Common myeloid progenitor, CD34-positive (primary cell): ENCODE results near the gene ECT2L.

Source experiments
- CTCF ChIA-PET: fragments of 350-600 bp; sonication (Branson Sonifier 250); formaldehyde crosslinking; loops from one replicate; lab custom pipeline; 2021; ENCODE audit warnings: antibody characterized with exemption; lab: Charles Lee
- POLR2A ChIA-PET: fragments of 350-600 bp; sonication (Branson Sonifier 250); formaldehyde crosslinking; loops from one replicate; lab custom pipeline; 2021; ENCODE audit warnings: antibody characterized with exemption; lab: Charles Lee
- DNase-seq, 3 donors: peaks; one replicate each; pipeline versions ENCODE4 v3.0.0 to v3.0.0-alpha.2; 2013
- H3K27ac ChIP-seq, 2 experiments: 1 replicate in 1 of 2; 2 replicates in 1 of 2; pipeline ENCODE4 v1.7.0; 2013; ENCODE audit warnings: inconsistent platforms in 2 of 2, low read length in 2 of 2, mild to moderate bottlenecking in 2 of 2, low read depth in 1 of 2, moderate library complexity in 1 of 2; ENCODE audit not compliant: severe bottlenecking in 2 of 2, insufficient read depth in 1 of 2, poor library complexity in 1 of 2
- H3K27me3 ChIP-seq, 5 experiments: replicated peaks in 2 of 5; 1 replicate in 3 of 5; 2 replicates in 2 of 5; pipeline versions ENCODE4 v1.6.1 to v1.7.0; 2013; ENCODE audit warnings: low read length in 4 of 5, mild to moderate bottlenecking in 2 of 5, moderate library complexity in 2 of 5, inconsistent platforms in 1 of 5; ENCODE audit not compliant: insufficient read depth in 5 of 5, control insufficient read depth in 4 of 5
- H3K36me3 ChIP-seq, 4 experiments: 1 replicate in 2 of 4; 2 replicates in 2 of 4; pipeline versions ENCODE4 v1.6.1 to v1.7.0; 2013; ENCODE audit warnings: low read length in 3 of 4, control low read depth in 1 of 4, mild to moderate bottlenecking in 1 of 4; ENCODE audit not compliant: control insufficient read depth in 4 of 4, insufficient read depth in 4 of 4
- H3K4me1 ChIP-seq, 4 experiments: 1 replicate in 3 of 4; 2 replicates in 1 of 4; pipeline versions ENCODE4 v1.6.1 to v1.7.1; 2013; ENCODE audit warnings: low read length in 3 of 4, mild to moderate bottlenecking in 3 of 4, control low read depth in 1 of 4, inconsistent platforms in 1 of 4, moderate library complexity in 1 of 4; ENCODE audit not compliant: control insufficient read depth in 4 of 4, insufficient read depth in 4 of 4; ENCODE audit errors: control extremely low read depth in 1 of 4
- H3K4me3 ChIP-seq, 7 experiments: 1 replicate in 4 of 7; 2 replicates in 3 of 7; pipeline versions ENCODE4 v1.5.1 to v1.7.0; 2013; ENCODE audit warnings: mild to moderate bottlenecking in 7 of 7, low read length in 6 of 7, moderate library complexity in 6 of 7, inconsistent platforms in 2 of 7, low read depth in 2 of 7, control low read depth in 1 of 7; ENCODE audit not compliant: insufficient read depth in 4 of 7, control insufficient read depth in 1 of 7; ENCODE audit errors: extremely low read depth in 1 of 7
- H3K9me3 ChIP-seq, 5 experiments: 1 replicate in 4 of 5; 2 replicates in 1 of 5; pipeline versions ENCODE4 v1.6.1 to v1.7.1; 2013; ENCODE audit warnings: low read length in 4 of 5, mild to moderate bottlenecking in 2 of 5, inconsistent platforms in 1 of 5, low read depth in 1 of 5, moderate library complexity in 1 of 5; ENCODE audit not compliant: control insufficient read depth in 4 of 5, insufficient read depth in 2 of 5; ENCODE audit errors: control extremely low read depth in 1 of 5
- WGBS: methylation state at CpG from one replicate; pipeline ENCODE4 v1.1.5; 2013; ENCODE audit not compliant: insufficient coverage; 5-methylcytosine and 5-hydroxymethylcytosine counted together

Gene ECT2L

DNA sequence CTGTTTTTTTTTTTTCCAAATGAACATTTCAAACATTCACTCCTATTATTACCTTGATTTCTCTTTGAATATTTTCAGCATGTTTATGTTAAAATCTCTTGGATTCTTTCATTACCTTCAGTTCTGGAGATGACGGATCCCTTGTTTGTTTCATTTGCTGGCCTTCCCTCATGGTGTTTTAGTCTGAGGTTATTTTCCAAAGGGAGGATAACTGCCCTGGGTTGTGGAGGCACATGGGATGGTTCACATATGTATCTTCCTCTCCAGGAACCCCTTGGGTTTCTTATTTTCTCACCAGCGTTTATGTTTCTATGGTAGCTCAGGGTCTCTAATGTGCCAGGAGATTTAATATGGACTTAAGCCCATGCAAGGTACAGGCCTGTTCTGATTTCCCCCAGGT is 36.3 kb downstream of the ECT2L start:
- Histone ChIP-seq H3K27me3 (no peaks in the 10 kb centered on the region), H3K9me3 (peaks cover 0 to 6% (median 0%) of the 10 kb centered on the region in 5 experiments), H3K4me3 (no peak overlapping the region), H3K36me3 (no peaks in the 10 kb centered on the region), H3K4me1 (no peaks in the 10 kb centered on the region), H3K27ac (no peak overlapping the region)
- CTCF ChIA-PET, result no interaction called here
- POLR2A ChIA-PET, result no interaction called here
- DNase-seq, result no peak
- WGBS, result 100% methylated on average over 1 of the region's 2 CpGs

DNA sequence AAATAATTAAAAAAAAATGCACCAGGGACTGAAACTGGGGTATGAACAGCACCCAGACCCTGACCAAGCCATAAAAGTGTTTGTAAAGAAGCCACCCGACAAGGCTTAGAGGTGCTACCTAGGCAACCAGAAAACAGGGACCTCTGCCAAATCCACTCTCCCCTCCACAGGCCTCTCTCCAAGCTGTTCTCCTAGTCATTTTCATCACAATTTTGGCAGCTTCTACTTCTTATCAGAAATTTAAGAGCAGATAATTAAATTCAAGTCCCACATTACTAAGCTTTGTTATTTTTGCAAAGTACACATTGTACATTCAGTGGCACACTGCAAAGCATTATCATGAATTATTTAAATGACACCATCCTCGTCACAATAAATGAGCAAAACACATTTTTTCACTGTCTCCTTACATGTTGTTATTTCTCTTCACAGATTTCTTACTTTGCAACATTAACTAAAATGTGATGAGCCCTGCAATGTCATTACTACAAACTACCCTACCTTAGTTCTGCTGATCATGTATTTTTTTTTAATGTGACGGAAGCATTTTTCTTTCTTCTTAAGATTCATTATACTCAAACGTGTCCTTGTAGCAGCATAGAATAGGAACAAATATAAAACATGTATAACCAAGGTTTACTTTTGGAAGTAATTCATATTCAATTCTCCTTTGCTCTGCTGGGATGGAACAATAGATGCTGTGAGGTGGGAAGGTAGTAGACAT is 38.1 kb downstream of the ECT2L start:
- H3K4me1 ChIP-seq, result no peaks in the 10 kb centered on the region
- peak in 2 of 3 donors; percentile 6 to 13 for DNase-seq
- no peaks in the 10 kb centered on the region for H3K36me3 ChIP-seq
- no peak overlapping the region for H3K4me3 ChIP-seq
- H3K27me3 ChIP-seq, result no peaks in the 10 kb centered on the region
- ChIA-PET POLR2A (no interaction called here), CTCF (no interaction called here)
- H3K9me3 ChIP-seq, result peaks cover 0 to 6% (median 0%) of the 10 kb centered on the region in 5 experiments
- 85% methylated on average over 2 of the region's 4 CpGs for WGBS
- H3K27ac ChIP-seq, result no peak overlapping the region

DNA sequence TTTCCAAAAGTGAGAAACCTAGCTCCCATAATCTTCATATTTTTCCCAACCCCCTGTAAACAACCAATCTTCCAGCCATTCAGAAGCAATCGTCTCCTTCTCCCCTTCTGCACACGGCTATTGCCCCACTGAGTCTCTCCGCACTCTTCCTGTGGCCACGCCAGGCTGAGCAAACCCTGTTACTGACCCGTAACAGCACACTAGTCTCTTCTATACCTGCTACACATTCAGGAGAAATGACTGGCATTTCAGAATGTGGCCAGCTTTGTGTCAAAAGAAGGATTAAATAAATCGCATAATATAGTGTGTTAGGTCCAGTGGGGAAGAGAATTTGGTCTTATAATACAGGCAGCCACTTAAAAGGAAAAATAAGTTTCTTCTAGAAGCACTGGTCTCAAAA is 41.4 kb downstream of the ECT2L start:
- no peak for DNase-seq
- Histone ChIP-seq H3K27ac (no peak overlapping the region), H3K9me3 (peaks cover 0 to 4% (median 0%) of the 10 kb centered on the region in 5 experiments), H3K27me3 (no peaks in the 10 kb centered on the region), H3K4me3 (no peak overlapping the region), H3K36me3 (no peaks in the 10 kb centered on the region), H3K4me1 (no peaks in the 10 kb centered on the region)
- ChIA-PET POLR2A (no interaction called here), CTCF (no interaction called here)
- 100% methylated on average over 1 of the region's 6 CpGs for WGBS

DNA sequence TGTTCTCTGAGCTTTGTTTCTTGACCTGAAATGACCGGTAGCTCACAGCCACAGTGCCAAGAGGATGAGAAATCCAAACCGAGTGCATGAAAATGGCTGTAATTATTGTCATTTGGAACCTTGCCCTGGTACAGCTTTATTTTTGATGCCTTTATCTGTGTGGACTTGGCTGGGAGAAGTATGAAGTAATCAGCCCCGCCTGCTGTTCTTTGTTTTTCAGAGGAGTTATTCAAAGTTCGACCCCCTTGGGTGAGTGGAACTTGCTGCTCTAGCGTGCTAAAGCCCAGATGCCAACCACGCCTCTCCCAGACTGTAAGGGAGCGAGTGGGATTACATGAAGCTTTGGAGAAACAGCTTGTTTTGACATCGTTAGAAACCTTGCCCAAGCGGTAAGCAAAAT is 48.3 kb downstream of the ECT2L start:
- Histone ChIP-seq H3K9me3 (no peaks in the 10 kb centered on the region), H3K4me3 (no peak overlapping the region), H3K27me3 (no peaks in the 10 kb centered on the region), H3K27ac (no peak overlapping the region), H3K4me1 (no peaks in the 10 kb centered on the region), H3K36me3 (no peaks in the 10 kb centered on the region)
- POLR2A ChIA-PET, result no interaction called here
- CTCF ChIA-PET, result no interaction called here
- 96% methylated on average over 6 of the region's 9 CpGs for WGBS
- DNase-seq, result no peak

GRCh38 chr6:138847884-138848283 is 52.0 kb downstream of the ECT2L start:
- H3K36me3 ChIP-seq, result no peaks in the 10 kb centered on the region
- H3K9me3 ChIP-seq, result no peaks in the 10 kb centered on the region
- no peak overlapping the region for H3K4me3 ChIP-seq
- no peak overlapping the region for H3K27ac ChIP-seq
- ChIA-PET CTCF (no interaction called here), POLR2A (no interaction called here)
- 100% methylated on average over 1 of the region's 4 CpGs for WGBS
- H3K27me3 ChIP-seq, result no peaks in the 10 kb centered on the region
- H3K4me1 ChIP-seq, result no peaks in the 10 kb centered on the region
- DNase-seq, result no peak

DNA sequence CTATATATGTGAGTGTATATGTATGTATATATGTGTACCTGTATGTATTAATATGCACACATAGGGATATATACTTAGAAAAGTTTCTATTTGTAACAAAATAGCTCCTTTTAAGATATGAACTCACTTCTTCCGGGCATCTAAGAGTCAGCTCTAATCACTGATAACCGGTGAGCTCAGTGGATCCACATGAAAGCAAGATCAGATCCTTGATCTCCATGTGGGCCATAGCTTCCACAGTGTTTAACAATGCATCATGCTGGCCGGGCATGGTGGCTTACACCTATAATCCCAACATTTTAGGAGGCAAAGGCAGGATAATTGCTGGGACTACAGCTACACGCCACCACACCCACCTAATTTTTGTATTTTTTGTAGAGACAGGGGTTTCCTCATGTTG is 52.6 kb downstream of the ECT2L start:
- Histone ChIP-seq H3K4me1 (no peaks in the 10 kb centered on the region), H3K4me3 (no peak overlapping the region), H3K27ac (no peak overlapping the region), H3K36me3 (no peaks in the 10 kb centered on the region), H3K27me3 (no peaks in the 10 kb centered on the region), H3K9me3 (no peaks in the 10 kb centered on the region)
- WGBS, result 89% methylated on average over 2 of the region's 4 CpGs
- ChIA-PET POLR2A (no interaction called here), CTCF (interaction anchor here (1.6 kb wide), 1 partner anchor 24 kb away, joined by 4 read pairs; no protein-coding TSS in a partner anchor)
- DNase-seq, result no peak

- Histone ChIP-seq H3K27me3 (no peaks in the 10 kb centered on the region), H3K36me3 (no peaks in the 10 kb centered on the region), H3K4me1 (no peaks in the 10 kb centered on the region), H3K9me3 (no peaks in the 10 kb centered on the region), H3K27ac (no peak overlapping the region), H3K4me3 (no peak overlapping the region)
- CTCF ChIA-PET, result interaction anchor here (1.6 kb wide), 1 partner anchor 25 kb away, joined by 4 read pairs; no protein-coding TSS in a partner anchor
- 93% methylated on average over 5 of the region's 6 CpGs for WGBS
- POLR2A ChIA-PET, result no interaction called here
- no peak for DNase-seq
Observed at GRCh38 chr6:138849791-138850190, 53.9 kb downstream of the ECT2L start.
